ENCODE results near the gene ACTL7B. TPM values are rescaled to one million over a fixed set of nuclear protein-coding genes. Genes with fewer than 3 reads are reported as not detected.
"Not testable (repeated sequence)": the region's sequence is repeated elsewhere in the genome, so short reads cannot be mapped to it uniquely, and the experiment has no call there.

Gene ACTL7B, protein sequence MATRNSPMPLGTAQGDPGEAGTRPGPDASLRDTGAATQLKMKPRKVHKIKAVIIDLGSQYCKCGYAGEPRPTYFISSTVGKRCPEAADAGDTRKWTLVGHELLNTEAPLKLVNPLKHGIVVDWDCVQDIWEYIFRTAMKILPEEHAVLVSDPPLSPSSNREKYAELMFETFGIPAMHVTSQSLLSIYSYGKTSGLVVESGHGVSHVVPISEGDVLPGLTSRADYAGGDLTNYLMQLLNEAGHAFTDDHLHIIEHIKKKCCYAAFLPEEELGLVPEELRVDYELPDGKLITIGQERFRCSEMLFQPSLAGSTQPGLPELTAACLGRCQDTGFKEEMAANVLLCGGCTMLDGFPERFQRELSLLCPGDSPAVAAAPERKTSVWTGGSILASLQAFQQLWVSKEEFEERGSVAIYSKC
- under 1 TPM in 1 of 3 donors, not detected in 2; 0.19 TPM for total RNA-seq

DNA sequence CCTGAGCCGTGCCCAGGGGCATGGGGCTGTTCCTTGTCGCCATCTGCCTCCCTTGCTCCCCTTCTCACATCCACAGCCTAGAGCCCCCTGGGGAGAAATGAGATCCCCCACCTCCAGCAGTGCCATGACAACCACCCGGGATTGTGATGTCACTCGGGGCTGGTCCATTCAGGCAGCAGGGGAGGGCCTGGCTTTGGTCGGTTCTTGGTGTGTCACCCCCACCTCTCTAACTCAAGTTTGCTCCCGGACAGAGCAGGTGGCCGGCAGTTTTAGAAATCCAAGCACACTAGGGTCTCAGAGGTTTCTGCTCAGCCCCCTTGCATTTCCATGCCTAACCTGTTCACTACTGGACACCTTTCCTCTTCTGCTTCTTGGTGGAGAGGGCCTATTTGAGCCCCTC is at the start of gene ACTL7B:
Gene ACTL7B (minus strand): TSS at position 99 of the 400 bp plus-strand sequence. CDS start 56 bp downstream, at position 43.
- Mint-ChIP-seq H3K27me3 (ENCODE audit: low read depth) (no peaks in the 10 kb centered on the region), H3K36me3 (ENCODE audit: insufficient read depth) (no peaks in the 10 kb centered on the region), H3K4me1 (ENCODE audit: low read depth) (no peaks in the 10 kb centered on the region), H3K9me3 (no peaks in the 10 kb centered on the region), H3K4me3 (no peak within 1 kb of the TSS)
- DNase-seq (no peak), ATAC-seq (no peak)

DNA sequence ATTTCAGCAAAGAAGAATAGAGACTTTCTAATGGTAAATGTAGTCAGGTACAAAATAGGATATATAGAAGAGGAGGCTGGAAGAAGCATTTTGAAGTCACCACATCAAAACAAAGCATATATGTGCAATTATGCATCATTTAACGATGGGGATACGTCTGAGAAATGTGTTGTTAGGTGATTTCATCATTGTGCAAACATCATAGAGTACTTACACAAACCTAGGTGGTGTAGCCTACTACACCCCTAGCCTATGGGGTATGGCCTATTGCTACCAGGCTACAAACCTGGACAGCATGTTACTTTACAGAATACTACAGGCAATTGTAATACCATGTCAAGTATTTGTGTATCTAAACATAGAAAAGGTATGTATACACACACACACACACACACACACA is 49.7 kb upstream of the ACTL7B start:
- peaks cover 65% of the 10 kb centered on the region for H3K36me3 Mint-ChIP-seq (ENCODE audit: insufficient read depth)

DNA sequence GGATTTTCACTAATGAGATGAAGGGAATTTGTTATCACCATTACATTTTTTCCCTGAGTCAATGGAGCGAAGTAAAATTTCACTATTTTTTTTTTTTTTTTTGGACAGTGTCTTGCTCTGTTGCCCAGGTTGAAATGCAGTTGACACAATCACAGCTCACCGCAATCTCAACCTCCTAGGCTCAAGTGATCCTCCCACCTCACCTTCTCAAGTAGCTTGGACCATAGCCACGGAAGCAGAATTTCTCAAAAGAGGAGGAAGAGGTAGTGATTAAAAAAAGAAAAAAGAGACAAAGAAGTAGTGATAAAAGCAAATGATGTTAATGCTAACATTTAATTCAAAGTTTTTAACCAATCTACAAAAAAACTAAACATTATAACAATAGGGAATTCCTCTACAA is 48.4 kb upstream of the ACTL7B start:
- DNase-seq, result no peak
- ATAC-seq, result no peak
- no peaks in the 10 kb centered on the region for H3K9me3 Mint-ChIP-seq
- H3K27me3 Mint-ChIP-seq (ENCODE audit: low read depth), result no peaks in the 10 kb centered on the region
- peaks cover 64% of the 10 kb centered on the region for H3K36me3 Mint-ChIP-seq (ENCODE audit: insufficient read depth)
- H3K4me3 Mint-ChIP-seq, result no peak overlapping the region
- no peaks in the 10 kb centered on the region for H3K4me1 Mint-ChIP-seq (ENCODE audit: low read depth)

More for the DNA sequence above, 49.7 kb upstream of the ACTL7B start:
- no peak for DNase-seq
- no peak for ATAC-seq
- no peaks in the 10 kb centered on the region for H3K27me3 Mint-ChIP-seq (ENCODE audit: low read depth)
- no peak overlapping the region for H3K4me3 Mint-ChIP-seq
- no peaks in the 10 kb centered on the region for H3K9me3 Mint-ChIP-seq
- peaks cover under 1% of the 10 kb centered on the region for H3K4me1 Mint-ChIP-seq (ENCODE audit: low read depth)

DNA sequence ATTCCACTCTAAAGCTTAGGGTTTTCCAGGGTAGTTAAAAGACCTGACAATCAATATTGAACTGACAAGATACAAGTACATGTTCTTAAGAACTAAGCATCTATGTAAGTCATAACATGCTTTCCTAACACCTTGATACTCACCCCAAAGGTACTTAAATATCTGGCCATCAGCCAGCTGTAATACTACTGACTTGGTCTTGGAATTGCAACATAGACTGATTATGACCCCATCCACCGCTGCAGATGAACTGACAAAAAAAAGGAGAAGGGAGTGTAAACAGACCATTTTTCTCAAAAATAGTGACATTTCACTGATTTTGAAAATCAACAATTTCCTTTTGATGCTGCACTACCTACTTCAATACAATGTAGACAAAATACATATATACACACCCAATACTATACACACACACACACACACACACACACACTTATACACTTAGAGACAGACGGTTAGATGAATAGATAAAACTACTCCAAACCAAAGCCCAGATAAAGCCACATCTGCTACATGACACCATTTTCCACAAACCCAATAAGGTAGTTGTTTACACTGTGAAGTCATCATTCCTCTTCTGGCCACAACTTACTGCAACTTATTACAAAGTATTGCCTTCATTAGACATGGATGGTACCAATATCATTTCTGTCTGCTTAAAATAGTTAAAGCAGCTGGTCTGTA is 47.8 kb upstream of the ACTL7B start:
- H3K4me3 Mint-ChIP-seq, result no peak overlapping the region
- H3K27me3 Mint-ChIP-seq (ENCODE audit: low read depth), result no peaks in the 10 kb centered on the region
- H3K4me1 Mint-ChIP-seq (ENCODE audit: low read depth), result no peaks in the 10 kb centered on the region

DNA sequence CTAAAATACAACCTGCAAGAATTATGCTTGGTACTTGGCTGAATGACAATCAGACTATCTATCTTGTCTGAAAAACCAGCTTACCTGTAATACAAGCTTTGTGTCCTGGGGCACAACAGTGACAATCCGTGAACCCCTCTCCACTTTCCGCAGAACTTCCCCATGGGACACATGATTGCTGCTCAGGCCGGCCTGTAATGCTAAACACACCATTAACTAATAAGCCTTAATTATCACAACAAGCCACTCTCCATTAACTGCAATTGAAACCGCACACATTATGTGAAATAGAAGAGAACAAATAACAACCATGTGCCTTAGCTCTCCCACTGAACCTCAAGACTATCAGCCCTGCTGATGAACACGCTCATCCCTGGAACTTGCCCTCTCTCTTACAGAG is 44.4 kb upstream of the ACTL7B start:
- no peaks in the 10 kb centered on the region for H3K27me3 Mint-ChIP-seq (ENCODE audit: low read depth)
- ATAC-seq, result no peak
- no peak for DNase-seq
- no peak overlapping the region for H3K4me3 Mint-ChIP-seq
- no peaks in the 10 kb centered on the region for H3K4me1 Mint-ChIP-seq (ENCODE audit: low read depth)
- peaks cover 68% of the 10 kb centered on the region for H3K36me3 Mint-ChIP-seq (ENCODE audit: insufficient read depth)
- no peaks in the 10 kb centered on the region for H3K9me3 Mint-ChIP-seq

More for the DNA sequence above, 47.8 kb upstream of the ACTL7B start:
- DNase-seq, result no peak
- H3K36me3 Mint-ChIP-seq (ENCODE audit: insufficient read depth), result peaks cover 64% of the 10 kb centered on the region
- no peaks in the 10 kb centered on the region for H3K9me3 Mint-ChIP-seq
- no peak for ATAC-seq

DNA sequence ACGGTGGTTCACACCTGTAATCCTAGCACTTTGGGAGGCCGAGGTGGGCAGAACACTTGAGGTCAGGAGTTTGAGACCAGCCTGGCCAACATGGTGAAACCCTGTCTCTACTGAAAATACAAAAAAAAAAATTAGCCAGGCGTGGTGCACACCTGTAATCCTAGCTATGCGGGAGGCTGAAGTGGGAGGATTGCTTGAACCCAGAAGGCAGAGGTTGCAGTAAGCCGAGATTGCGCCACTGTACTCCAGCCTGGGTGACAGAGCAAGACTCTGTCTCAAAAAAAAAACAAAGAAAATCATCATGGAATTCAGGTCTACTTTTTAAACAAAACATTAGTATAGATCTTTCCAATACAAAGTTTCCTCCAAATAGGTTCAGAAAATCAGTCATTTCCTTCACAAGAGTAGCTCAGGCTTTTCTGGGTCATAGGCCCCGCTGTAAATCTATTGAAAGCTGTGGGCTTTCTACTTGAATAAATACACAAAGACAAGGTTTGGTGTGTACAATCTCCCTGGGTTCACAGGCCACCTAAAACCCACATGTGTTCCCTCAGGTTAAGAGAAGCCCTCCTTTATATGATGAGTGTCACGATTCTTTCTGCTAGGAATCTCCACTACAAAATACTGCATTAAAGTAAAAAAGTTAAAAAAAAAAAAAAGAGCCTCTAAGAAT is 43.4 kb upstream of the ACTL7B start:
- not testable (repeated sequence) for H3K27me3 Mint-ChIP-seq (ENCODE audit: low read depth); ATAC-seq; H3K9me3 Mint-ChIP-seq; DNase-seq; H3K4me1 Mint-ChIP-seq (ENCODE audit: low read depth); H3K4me3 Mint-ChIP-seq
- peaks cover 68% of the 10 kb centered on the region for H3K36me3 Mint-ChIP-seq (ENCODE audit: insufficient read depth)

DNA sequence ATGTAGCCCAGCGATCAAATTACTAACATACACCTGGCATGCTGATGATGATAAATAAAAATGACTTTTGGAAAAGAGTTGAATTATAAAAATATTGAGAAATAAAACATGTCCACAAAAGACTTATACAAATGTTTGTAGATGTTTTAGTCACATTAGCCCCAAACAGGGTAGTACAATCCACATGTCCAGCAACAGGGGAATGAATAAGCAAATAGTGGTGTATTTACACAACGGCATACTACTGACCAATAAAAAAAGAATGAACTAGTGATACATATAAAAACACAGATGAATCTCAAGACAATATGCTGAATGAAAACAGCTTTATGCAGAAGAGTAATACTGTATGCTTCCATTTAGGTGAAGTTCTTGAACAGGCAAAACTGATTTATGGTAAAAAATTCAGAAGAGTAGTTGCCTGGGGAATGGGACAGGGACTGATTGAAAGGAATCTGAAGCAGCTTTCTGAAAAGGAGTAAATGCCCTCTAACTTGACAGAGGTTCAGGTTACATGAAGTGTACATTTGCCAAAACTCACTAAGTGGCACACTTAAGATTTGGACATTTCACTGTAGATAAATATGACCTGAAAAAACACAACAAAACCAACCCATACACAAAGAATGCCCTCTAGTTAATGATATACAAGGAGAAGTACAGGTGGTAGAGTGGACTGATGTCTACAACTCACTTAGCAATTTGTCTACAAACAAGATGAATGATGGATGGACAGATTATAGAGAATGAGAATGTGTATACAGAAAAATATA is 41.7 kb upstream of the ACTL7B start:
- ATAC-seq, result no peak
- H3K9me3 Mint-ChIP-seq, result no peaks in the 10 kb centered on the region
- peaks cover 63% of the 10 kb centered on the region for H3K36me3 Mint-ChIP-seq (ENCODE audit: insufficient read depth)
- DNase-seq, result no peak
- no peaks in the 10 kb centered on the region for H3K4me1 Mint-ChIP-seq (ENCODE audit: low read depth)
- no peaks in the 10 kb centered on the region for H3K27me3 Mint-ChIP-seq (ENCODE audit: low read depth)
- H3K4me3 Mint-ChIP-seq, result no peak overlapping the region

DNA sequence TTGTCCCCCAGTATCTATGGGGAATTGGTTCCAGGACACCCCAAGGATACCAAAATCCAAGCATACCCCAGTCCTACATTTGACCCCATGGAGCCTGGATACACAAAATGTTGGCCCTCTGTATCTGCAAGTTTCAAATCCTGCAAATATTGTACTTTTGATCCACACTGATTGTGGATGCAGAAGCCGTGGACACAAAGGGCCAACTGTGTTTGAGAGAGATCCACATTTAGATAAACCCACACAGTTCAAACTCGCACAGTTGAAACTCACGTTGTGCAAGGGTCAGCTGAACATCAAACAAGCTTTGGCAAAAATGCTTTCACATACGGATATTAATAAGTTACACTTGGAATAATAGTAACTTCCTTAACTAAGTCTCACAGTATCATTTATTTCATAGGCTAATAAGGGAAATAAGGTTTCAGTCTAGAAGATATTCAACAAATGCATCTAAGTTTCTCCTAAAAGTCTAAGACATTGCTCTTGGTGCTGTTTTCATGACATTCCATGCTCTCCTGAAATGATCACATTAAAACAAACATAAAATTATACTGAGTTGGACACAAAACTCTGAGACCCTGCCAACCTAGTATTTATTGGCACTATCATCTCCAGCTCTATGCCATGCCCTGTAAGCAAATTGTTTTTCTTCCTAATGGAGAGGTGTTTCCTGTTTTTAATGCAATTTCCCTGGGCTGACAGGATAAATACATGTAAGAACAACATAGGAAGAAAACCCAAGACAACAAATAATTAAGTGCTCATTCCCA is 38.6 kb upstream of the ACTL7B start:
- peaks cover 66% of the 10 kb centered on the region for H3K36me3 Mint-ChIP-seq (ENCODE audit: insufficient read depth)
- no peak for ATAC-seq
- H3K4me1 Mint-ChIP-seq (ENCODE audit: low read depth), result no peaks in the 10 kb centered on the region
- H3K9me3 Mint-ChIP-seq, result no peaks in the 10 kb centered on the region
- H3K4me3 Mint-ChIP-seq, result no peak overlapping the region
- no peaks in the 10 kb centered on the region for H3K27me3 Mint-ChIP-seq (ENCODE audit: low read depth)
- DNase-seq, result no peak

DNA sequence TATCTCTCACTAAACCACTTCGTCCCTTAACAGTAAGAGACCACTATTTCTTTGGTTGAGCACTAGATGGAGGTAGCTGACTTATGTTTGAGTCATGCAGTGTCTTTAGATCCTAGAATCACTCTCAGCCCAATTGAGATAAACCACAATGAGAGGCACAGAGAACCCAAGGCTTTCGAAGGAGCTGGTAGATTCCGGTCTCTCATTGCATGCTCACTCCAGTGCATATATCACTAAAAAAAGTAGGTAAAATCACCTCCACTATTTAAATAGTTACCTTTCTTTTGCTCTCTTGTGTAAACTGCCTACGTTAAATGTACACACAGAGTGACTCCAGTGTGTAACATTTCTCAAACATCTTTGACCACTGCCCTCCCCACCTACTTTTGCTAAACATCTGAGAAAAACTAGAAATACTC is 33.9 kb upstream of the ACTL7B start:
- Mint-ChIP-seq H3K4me3 (no peak overlapping the region), H3K4me1 (ENCODE audit: low read depth) (peaks cover 15% of the 10 kb centered on the region), H3K27me3 (ENCODE audit: low read depth) (no peaks in the 10 kb centered on the region), H3K9me3 (no peaks in the 10 kb centered on the region), H3K36me3 (ENCODE audit: insufficient read depth) (peaks cover 57% of the 10 kb centered on the region)
- DNase-seq (no peak), ATAC-seq (no peak)

DNA sequence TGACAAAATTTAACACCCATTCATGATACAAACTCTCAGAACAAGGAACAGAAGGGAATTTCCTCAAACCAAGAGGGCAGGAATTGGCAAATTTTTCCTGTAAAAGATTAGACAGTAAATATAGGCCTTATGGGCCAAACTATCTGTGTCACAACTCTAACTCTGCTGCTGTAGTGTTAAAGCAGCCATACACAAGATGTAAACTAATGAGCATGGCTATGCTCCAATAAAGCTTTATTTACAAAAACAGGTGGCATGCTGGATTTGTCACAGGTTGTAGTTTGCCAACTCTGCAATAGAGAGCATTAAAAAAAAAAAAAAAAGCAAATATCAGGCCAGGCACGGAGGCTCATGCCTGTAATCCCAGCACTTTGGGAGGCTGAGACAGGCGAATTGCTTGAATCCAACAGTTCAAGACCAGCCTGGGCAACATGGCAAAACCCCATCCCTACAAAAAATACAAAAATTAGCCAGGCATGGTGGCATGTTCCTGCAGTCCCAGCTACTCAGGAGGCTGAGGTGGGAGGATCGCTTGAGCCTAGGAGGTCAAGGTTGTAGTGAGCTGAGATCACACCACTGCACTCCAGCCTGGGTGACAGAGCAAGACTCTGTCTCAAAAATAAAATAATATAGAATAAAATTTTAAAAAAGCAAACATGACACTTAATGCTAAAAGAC is 30.9 kb upstream of the ACTL7B start:
- not testable (repeated sequence) for H3K9me3 Mint-ChIP-seq; DNase-seq; H3K4me3 Mint-ChIP-seq; ATAC-seq; H3K27me3 Mint-ChIP-seq (ENCODE audit: low read depth)
- Mint-ChIP-seq H3K36me3 (ENCODE audit: insufficient read depth) (peaks cover 49% of the 10 kb centered on the region), H3K4me1 (ENCODE audit: low read depth) (peaks cover 15% of the 10 kb centered on the region)

DNA sequence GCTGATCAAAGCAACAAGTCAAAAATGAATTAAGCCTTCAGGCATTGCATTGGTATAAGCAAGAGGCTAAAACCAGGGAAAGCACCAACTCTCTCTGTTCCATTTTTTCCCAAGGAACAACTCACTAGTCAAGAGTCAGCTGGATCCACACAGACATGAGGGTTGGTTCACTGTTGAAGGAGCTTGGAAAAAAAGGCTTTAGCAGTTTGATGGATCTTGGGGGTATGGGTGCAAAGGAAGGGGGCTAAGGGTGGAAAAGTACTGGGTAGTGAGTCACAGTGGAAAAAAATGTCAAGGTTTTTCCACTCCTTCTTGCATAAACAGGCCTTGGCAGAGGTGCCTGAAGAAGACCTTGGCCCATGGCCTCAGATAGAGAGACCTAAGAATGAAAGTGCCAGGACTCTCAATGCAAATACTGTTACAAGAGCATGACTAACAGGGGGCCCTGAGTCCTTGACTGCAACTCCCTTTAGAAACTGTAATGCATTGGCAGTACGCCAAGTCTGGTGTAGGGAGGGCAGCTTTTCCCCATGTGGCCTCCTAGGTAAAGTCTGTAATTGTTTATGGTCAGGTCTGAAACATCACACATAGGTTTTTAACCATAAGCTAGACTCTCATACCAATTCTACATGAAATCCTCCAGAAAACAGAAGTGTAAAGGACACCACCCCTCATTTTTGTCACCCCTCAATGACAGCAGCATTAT is 30.0 kb upstream of the ACTL7B start:
- DNase-seq (peak; percentile 18), ATAC-seq (peak; percentile 99 to 100)
- H3K9me3 Mint-ChIP-seq, result no peaks in the 10 kb centered on the region
- H3K4me1 Mint-ChIP-seq (ENCODE audit: low read depth), result peaks cover 15% of the 10 kb centered on the region
- H3K36me3 Mint-ChIP-seq (ENCODE audit: insufficient read depth), result peaks cover 42% of the 10 kb centered on the region
- H3K27me3 Mint-ChIP-seq (ENCODE audit: low read depth), result no peaks in the 10 kb centered on the region
- no peak overlapping the region for H3K4me3 Mint-ChIP-seq

DNA sequence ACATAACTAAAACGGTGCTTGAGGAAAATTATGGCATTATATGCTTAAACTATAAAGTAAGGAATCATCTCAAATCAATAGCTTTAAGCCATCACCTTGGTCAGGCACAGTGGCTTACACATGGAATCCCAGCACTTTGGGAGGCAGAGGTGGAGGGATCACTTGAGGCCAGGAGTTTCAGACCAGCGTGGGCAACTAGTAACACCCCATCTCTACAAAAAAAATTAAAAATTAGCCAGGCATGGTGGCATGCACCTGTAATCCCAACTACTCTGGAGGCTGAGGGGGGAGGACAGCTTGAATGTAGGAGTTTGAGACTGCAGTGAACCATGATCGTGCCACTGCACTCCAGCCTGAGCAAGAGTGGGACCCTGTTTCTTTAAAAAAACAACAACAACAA is 28.9 kb upstream of the ACTL7B start:
- Mint-ChIP-seq H3K9me3 (no peaks in the 10 kb centered on the region), H3K27me3 (ENCODE audit: low read depth) (no peaks in the 10 kb centered on the region), H3K36me3 (ENCODE audit: insufficient read depth) (peaks cover 43% of the 10 kb centered on the region), H3K4me1 (ENCODE audit: low read depth) (peaks cover 15% of the 10 kb centered on the region), H3K4me3 (no peak overlapping the region)
- DNase-seq (no peak), ATAC-seq (no peak)

All from activated T-cell treated with anti-CD3 and anti-CD28 coated beads, Interleukin-2, amount 50 U/mL, for 4 hours (primary cell).